Activated CD4-positive, alpha-beta T cell treated with anti-CD3 and anti-CD28 coated beads, Interleukin-2, amount 50 U/mL, for 24 hours (primary cell): ENCODE measurements around the gene ACE.
A peak's percentile ranks its signal among the peaks of the same experiment; 100 is the strongest.

ENCODE experiments used
- DNase-seq, 2 donors: peaks; one replicate each; pipeline ENCODE4 v3.0.0-alpha.2; 2020; ENCODE audit warnings: low read depth in 1 of 2, low spot score in 1 of 2

ACE gene

DNA sequence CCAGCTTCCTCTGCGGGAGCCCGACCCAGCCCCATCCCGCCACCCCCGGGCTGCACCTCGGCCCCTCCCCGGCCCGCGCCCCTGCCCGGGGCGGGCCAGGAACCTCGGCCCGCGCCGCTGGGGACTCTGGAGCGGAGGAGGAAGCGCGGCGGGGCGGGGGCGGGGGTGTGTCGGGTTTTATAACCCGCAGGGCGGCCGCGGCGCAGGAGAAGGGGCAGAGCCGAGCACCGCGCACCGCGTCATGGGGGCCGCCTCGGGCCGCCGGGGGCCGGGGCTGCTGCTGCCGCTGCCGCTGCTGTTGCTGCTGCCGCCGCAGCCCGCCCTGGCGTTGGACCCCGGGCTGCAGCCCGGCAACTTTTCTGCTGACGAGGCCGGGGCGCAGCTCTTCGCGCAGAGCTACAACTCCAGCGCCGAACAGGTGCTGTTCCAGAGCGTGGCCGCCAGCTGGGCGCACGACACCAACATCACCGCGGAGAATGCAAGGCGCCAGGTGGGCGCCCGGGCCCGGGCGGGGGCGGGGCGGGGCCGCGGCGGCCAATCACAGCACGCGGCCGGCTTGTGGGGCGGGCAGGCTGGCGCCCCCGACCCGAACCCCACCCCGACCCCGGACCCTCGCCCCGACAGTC, at the start of gene ACE:
Gene ACE, plus strand, starts transcription at position 208 of the 626 bp plus-strand sequence. Its CDS starts 34 bp downstream, at position 242.
- peak in 1 of 2 donors; percentile 10 for DNase-seq

DNA sequence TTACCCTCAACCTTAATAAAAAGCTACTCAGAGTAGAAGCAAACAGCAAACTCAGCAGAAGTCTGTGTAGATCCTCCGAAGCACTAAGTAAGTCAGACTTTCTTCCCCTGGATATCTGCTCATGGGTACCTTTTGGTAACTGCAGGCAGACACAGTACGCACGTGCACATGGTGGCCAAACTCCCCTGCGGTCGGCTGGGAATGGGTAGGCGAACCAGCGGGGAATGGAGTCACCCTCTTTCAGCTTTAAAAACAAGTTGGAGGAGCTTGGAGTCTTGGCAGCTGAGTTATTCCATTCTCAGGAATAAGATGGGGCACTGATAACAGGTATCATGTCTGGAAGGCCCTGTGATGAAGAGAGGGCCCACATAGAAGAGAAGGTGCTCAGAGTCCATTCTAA, 47.1 kb upstream of the ACE start:
- no peak for DNase-seq

DNA sequence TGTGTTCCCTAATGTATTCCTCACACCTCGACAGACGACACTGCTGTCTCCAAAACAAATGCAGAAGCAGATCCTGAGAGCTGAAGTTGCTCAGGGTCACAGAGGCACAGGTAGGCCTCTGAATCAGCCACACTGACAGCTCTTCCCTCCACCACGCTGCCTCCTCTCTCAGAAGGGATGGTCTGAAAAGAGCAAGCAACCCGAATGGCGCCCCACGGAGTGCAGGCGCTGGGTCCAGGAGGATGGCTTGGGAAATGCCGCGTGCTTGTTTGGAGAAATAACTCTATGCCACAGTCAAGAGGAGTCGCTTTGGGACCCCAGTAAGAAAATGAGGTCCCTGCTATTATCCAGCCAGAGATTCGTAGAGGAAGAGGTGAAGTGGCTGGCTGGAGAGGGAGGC, 46.6 kb upstream of the ACE start:
- no peak for DNase-seq

DNA sequence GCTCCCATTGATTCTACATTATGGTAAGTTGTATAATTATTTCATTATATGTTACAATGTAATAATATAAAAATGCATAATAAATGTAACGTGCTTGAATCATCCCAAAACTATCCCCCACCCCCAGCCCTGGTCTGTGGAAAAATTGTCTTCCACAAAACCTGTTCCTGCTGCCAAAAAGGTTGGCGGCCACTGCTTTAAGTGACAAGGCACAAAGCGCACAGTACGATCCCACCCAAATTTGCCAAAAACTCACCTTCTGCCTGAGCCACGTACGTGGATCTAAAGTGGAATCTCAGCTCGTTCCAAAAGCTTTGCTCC, 45.3 kb upstream of the ACE start:
- DNase-seq, result no peak

DNA sequence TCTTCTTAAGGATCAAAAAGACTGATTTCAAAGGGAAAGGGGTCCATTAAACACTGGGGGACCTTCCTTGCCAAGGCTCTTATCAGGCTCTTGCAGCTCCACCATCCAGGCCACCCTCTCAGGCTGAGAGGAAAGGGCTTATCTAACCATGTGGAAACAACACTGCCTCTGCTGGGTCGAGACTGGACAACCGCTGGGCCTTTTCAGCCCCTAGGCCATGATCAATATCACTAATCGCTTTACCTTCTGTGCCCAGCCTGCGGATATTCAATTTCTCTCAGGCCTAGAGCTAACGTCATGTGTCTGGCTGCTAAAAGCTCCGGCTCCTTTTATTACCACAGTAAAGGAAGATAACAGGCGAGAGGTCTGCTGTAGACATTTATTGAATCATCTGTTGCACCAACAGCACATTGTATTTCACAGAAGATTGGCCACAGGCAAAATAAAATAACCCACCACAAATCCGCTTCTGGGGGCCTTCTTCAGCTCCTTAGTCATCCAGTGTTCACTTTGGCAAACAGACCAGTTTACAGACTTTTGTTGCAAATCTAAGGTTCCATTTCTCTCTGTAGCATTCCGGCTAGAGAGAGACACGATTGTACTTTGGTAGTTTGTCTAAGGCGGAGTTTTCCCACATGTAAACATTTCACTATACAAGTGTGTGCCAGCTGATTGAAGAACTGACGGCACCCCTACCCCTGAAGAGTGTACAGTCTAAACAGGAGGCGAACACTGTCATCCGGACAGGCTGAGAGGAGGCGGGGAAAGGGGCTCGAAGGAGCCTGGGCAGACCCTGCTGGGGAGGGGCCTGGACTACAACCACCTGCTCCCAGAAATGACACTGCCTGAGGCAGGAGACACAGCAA, 44.7 kb upstream of the ACE start:
- DNase-seq, result no peak

DNA sequence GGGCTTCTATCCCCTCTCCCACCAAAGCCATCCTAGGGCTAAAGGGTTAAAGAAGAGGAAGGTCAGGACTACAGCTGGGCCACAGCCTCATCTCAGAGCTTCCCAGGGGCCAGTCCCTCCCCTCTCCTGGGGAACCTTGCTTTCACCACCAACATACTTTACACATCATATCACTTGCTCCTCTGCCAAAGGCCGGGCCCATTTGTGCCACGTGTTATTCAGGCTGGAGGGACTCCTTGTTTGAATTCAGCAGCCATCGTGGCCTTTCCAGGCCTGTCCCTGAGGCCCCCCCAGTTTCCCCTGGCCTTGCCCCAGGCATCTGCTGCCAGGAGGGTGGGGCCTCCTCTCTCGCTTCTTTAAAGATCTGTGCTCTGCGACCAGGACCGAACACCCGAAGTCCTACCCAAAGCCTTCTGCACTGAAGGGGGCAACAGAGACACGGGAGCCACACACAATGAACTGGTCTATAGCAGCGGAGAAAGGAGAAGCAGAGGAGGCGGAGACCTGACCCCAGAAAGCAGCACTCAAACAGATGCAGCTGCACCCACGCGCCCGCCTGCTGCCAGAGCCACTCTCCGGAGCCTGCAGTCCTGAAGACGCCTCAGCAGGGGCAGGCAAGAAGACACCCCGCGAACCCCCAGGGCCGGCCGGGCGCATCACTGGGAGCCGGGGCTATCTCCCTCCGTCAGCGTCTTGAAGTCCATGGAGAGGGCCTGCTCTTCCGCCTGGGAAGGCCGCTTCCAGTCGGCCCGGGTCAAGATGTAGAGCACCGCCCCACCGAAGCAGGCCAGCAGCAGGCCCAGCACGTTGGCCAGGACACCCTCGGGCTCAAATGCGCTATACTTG, 42.9 kb upstream of the ACE start:
- no peak for DNase-seq

DNA sequence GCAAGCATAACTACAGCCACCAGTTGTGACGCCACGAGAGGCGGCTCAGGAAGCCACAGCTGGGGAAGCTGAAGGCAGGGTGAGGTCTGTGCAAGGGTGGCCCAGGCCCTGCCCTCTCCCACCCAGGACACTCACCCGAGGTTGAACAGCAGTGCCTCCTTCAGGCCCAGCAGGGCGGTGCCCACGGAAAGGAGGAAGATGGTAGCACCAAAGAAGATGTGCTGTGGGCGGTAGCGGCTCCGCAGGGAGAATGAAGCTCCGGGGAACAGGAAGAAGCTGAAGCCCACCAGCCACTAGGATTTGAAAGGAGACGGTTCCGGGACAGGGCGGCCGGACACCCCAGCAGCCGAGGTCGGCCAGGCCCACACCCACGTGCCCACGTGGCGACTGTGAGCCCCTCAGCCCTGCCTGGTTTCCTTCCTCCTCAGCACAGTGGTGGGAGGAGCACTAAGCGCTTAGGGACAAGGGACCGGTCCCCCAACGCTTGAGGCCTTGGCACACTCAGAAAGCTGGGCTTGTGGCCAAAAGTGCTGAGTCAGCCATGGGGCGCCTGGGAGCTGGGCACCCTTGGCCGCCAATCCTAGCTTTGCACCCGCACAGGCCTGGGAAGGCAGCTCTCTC, 41.8 kb upstream of the ACE start:
- no peak for DNase-seq

DNA sequence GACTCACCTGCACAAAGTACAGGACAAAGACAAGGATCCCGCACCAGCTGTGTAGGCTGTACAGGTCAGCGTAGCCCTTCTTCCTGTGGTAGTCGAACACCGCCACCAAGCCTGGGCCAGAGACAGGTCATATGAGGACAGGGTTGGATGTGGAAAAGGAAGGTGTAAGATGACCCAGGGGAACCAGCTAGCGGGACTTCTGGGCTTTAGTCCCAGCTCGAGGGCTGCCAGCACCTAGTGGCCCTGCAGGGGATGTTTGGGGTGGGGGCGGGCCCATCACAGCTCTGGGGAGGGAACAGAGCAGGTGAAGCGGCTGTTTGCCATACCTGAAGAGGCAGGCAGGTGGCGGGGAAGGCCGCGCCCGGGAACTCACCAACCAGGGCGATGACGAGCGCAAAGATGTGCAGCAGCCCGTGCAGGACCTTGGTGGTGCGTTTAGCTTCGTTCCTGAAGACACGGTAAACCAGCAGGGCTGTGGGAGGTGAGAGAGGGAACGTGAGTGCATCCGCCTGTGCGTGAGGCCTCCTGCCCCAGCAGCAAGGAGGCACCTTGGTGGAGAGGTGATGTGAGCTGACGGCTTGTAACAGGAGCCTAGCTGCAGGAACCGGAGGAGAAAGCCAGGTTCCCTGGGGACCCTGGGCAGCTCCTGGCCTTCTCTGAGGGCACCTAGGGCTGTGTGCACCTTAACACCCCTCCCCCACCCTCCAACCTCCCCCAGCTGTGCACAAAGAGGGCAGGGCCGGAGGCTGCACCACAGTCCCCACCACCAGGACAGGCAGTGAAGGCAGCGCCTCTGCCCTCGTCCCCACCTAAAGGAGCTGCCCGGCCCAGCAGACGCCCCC, 41.0 kb upstream of the ACE start:
- DNase-seq, result no peak

DNA sequence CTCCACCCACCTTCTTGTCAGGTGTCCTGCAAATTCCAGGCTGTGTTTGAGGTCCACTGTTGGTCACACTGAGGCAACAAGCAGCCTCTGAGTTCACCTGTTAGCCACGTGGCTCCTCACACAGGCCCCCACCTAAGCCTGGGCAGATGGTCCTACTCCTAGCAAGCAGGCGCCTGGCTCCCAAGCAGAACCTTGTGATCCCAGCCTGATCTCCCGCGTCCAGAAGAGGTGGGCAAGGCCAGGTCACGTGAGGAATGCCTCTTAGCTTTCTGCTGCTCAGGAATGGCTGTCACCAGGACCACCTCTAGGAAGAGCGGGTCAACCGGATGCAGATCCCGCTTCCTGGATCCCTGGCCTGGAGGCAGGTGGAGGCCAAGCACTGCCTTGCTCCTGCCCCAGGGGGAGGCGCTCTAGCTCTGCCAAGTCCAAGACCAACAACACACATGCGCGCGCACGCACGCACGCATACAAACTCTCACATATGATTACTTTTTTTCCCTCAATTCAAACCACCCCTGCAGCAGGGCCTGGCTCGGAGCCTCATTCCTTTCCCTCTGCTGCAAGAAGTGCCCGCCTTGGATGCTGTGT, 40.2 kb upstream of the ACE start:
- DNase-seq, result no peak

DNA sequence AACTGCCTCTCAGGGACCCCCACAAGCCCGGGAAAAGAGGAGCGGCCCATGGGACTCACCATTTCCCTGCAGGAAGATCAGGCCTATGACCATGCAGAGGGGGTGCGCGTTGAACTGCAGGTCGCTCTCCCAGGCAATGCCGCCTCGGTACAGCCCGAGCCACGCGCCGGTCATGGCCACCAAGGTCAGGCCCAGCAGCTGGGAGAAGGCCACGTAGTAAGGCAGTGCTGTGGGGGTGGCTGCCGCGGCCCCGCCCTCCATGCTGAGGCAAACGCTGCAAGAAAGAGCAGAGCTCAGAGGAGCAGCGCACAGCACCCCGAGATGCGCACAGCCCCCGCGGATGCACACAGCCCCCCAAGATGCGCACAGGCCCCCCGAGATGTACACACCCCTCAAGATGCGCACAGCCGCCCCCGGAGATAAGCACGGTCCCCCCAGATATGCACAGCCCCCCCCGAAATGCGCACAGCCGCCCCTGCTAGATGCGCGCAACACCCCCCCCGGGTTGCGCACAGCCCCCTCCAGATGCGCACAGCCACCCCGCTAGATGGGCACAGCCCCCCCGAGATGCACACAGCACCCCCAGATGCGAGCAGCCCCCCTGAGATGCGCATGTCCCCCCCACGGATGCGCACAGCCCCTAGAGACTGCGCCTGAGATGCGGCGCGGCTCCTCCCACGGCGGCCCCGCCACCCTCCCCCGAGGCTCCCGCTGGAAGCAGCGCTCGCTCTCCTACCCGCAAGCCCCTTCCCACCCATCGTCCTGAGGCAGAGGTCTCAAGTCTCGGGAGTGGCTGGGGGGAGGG, 39.4 kb upstream of the ACE start:
- no peak for DNase-seq

DNA sequence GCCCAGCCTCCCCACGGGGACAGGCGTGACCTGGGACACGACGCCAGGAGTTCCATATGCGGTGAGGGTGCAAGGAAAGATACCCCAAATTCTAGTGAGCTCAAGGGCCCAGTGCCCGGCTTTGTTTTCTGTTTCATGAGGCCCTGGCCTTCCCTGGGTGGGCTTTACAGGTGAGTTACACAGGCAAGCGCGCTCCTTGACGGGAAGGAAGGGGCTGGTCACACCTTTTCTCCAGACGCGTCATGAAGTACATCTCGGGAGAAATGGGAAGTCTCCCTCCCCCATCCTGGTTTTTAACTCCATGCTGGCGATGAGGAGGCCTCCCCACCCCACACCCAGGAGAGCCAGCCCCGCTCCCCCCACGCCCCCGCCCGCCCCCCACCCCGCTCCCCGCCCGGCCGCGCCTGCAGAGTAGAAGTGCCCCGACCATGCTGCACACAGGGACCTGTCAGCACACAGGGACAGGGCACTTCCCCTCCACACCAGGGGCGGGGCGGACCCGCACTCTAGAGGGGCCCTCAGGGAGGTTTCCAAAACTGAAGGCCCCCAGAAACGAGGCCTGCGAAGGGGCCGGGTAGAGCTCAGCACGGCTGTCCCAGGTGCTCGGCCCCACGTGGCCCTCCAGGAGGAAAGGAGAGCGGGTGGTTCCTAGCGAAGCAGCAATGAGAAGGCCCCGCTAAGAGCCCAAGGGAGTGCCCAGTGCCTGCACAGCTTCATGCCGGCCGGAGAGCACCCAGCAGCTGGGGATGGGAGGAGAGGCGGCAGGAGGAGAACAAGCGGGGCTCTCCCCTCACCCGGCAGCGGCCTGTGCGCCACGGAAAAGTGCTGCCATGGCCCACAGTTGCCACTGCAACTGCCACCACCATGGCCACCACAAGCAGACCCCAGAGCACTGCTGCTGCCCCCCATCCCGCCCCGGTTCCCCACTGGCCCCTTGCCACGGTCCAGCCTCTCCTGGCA, 38.5 kb upstream of the ACE start:
- DNase-seq, result no peak

DNA sequence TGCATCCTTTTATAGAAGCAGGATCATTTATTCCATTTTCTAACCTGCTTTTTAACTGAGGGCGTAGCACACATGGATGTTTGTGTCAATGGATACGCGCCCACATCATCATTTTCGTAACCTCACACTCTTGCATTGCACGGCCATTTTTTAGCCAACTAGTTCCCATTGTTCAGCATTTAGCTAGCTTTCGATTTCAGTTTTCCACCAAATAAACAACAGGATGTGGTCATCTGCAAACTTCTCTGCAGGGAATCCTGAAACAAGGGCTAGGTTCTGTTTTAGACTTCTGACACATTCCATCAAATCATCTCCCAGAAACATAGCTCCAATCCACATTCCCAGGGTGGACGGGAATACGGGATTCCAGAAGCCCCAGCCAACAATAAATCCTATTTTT, 37.2 kb upstream of the ACE start:
- no peak for DNase-seq

DNA sequence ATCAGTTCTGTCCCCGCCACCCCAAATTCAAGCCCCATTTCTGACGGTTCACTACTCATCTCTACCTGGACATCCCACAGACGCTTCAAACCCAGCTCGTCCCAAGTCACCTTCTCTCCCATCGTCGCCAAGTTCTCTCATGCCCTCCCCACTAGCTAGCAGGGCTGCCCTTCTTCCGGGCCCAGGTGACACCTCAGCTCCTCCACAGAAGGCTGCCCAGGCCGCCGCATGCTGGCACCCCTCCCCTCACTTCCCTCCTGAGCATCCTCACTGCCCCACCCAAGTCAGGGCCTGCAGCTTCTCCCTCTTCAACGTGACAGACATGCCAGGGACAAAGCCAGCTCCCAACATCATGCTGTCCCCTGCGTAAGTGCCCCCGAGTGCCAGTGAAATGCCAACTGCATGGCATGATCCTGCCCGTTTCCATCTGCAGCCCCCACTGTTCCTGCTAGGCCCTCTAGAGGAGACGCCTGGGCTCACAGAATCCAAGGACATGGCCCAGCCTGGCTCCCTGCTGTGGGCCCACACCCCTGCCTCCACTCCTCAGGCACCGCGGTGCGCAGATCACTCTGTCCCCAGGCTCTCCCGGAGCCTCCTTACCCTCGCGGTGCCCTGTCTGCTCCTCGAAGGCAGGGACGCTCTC, 36.6 kb upstream of the ACE start:
- DNase-seq, result no peak

DNA sequence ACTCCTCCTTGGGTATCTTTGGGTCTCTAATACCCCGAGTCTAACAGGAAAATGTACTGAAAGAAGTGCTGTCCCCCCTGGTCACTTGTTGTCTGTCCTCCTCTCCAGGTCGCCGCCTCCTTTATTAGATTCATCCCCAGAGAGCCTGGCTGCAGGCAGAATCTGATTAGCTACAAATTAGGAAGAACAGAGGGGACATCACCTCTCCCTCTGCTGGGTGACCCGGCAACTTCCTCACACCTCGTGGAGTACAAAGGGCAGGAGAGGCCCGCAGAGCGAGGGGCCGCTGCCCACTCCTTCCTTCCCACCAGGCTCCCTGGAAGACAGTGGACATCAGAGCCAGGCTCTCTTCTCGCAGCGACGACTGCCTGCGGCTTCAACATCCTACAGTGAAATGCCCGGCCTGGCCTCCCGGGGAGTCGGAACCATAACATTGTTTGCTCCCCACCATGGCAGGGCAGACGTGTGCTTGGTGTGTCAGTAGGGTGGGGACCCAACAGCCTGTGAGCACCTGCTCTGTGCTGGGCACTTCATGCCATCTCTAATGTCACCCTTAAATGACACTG, 36.0 kb upstream of the ACE start:
- DNase-seq, result no peak

DNA sequence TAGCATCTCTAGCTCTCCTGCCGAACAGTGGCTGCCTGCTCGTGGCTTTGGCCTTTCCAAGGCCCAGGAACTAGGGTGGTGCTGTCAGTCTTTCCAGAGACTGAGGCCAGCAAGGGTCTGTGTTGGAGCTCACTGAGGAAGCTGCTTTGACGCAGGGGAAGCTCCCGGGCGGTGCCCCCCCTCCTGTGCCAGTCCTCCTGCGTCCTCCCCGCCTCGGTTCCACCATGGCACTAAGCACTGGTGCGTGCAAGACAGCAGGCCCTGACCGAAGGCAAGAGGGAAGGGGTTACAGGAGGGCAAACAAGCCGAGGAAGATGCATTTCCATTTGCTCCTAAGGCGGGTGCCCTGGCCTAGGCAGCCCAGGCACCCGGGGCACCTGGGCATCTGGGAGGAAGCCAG, 35.2 kb upstream of the ACE start:
- DNase-seq, result no peak

DNA sequence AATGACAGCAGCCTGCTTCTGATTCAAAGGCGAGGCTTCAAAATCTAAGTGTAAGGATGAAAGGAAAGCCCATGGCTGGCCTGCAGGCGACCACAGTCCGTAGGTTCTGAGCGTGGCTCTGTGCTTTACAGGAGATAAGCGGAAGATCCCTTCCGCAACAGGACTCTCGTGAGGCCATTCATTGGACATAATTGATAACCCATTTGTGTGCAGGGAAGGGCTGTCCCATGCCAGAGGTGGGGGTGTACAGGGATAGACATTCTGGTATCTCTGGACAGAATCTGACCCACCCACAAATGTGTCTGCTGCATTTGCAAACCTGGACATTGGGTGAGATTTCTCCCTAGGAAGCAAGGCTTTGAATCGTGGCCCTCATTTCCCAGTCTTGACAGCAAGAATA, 34.8 kb upstream of the ACE start:
- DNase-seq, result no peak

DNA sequence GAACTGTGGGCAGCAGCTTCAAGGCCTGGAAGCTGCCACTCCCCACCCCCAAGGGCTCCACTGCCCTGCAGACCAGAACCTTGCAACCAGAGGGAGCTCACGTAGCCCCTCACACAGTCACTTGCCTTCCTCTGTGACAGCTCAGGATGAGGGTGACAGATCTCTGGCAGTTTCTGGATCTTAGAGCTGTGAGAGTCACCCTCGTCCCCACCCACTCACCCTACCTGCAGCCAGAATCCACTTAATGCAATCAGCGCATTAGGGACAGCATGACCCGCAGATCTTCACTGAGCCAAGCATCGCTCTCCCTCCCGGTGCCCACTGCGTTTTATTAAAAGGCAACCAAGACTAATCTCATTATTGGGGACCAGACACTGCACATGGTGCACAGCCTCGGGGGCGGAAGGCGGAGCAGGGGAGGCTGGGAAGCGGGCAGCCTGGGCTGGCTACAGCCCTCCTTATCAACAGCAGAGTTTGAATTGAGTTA, 34.3 kb upstream of the ACE start:
- DNase-seq, result no peak
